GM19240 (cell line): Measurements from ENCODE around the gene EIF5A2.

Source experiments
- DNase-seq: peaks from one replicate; pipeline ENCODE4 v3.0.0; 2011; ENCODE audit warnings: low spot score; ENCODE audit not compliant: insufficient read length

EIF5A2 gene

DNA sequence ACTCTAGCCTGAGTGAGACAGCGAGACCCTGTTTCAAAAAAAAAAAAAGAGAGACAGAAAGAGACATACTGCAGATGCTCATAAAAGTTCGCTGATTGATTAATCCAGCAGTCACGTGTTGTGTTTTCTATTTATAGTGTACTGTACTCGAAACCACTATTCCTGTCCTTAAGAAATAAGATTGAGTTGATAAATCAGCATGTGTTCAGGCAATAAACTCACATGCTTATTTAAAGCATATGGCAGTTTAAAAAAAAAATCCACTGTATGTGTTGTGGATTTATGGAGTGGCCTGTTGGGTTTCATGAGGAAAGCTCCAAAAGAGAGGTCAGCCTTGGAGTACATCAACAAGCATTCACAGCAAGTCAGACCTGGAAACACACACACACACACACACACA, 56.1 kb downstream of the EIF5A2 start:
- no peak for DNase-seq

DNA sequence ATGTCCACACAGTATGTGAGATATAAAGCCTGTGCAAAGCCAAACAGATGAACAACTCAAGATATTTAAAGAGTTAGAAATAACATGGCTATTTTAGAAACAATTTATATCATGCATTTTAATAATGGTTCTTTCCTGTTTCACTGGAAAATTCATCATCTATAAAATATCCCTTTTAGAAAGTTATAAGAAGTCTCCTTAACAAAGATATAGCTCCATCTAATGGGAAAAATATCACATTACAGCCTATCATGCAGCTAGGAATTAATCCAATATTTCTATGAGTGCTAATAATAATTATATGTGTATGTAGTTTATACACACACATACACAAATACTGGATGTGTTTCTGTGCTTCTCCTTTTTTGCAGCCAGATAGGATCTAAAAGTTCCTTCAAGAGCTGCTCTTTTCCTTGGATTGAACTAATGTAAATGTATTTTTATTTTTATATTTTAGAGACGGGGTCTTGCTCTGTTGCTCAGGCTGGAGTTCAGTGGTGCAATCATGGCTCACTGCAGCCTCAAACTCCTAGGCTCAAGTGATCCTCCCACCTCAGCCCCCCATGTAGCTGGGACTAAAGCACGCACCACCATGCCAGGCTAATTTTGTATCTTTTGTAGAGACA, 60.0 kb downstream of the EIF5A2 start:
- DNase-seq: no peak

DNA sequence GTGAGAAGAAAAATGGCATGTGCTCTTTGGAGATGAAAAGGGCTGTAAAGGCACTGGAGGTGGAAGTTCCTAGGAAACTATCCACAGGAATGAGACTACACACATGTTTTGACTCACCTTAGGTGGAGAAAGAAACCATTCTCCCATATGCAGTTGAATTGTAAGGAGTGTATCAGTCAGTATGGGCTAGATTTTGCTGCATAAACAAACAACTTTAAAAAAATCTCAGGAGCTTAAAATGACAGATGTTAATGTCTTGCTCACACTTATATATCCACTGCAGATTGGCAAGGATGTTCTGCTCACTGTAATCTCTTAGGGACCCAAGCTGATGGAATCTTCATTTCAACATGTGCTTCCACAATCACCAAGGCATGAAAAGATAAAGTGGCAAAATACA, 64.1 kb downstream of the EIF5A2 start:
- DNase-seq: no peak

DNA sequence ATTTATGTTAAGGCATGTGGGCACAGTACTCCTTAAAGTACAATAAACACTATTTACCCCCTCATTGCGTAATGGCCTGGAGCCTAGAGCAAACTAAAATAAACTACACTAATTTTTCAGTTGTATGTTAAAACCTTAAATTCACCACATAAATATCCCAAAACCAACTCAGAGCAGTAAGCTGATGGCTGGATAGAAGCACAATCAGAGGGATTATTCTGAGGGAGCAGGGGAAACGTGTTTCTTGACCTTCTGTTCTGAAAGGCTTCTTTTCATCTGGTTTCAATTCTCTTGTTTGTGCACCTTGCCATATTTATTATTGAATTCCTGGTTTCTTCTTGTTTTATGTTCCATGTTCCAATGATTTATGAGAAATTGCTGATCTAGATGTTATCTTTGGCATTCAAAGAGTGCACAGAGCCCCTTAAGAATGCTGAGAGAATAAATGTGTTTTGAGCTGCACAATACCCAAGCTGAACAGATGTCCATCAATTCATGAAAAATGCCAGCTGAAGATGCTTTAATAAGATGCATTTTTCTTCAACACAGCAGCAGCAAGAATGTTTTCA, 68.1 kb downstream of the EIF5A2 start:
- DNase-seq: no peak

DNA sequence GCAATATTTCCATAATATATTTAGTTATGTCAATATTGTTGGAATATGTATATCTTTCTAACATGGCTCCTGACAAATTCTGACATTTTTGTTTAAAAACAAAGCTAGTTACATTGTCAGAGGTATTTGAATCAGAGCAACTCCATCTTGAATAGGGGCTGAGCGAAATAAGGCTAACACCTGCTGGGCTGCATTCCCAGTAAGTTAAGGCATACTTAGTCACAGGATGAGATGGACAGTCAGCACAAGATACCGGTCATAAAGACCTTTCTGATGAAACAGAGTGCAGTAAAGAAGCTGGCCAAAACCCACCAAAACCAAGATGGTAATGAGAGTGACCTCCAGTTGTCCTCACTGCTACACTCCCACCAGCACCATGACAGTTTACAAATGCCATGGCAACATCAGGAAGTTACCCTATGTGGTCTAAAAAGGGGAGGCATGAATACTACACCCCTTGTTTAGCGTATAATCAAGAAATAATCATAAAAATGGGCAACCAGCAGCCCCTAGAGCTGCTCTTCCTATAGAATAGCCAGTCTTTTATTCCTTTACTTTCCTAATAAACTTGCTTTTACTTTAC, 68.8 kb downstream of the EIF5A2 start:
- DNase-seq: no peak
